OCI-LY3 (cell line): Measurements from ENCODE around the gene SPDYA.

Experiments
- EZH2phosphoT487 ChIP-seq: fragments of 200-600 bp; shearing (Covaris generic); IDR thresholded peaks from 2 replicates; pipeline ENCODE4 v1.6.1; 2018; ENCODE audit warnings: antibody characterized with exemption, mixed run types, low read depth
- TF ChIP-seq, protein P1 (sequence below): fragments of 200-600, 300-600 bp; sonication (generic); IDR thresholded peaks from 2 replicates; pipeline ENCODE4 v1.5.1; 2014; ENCODE audit warnings: antibody characterized with exemption, low read length, low read depth

DNA sequence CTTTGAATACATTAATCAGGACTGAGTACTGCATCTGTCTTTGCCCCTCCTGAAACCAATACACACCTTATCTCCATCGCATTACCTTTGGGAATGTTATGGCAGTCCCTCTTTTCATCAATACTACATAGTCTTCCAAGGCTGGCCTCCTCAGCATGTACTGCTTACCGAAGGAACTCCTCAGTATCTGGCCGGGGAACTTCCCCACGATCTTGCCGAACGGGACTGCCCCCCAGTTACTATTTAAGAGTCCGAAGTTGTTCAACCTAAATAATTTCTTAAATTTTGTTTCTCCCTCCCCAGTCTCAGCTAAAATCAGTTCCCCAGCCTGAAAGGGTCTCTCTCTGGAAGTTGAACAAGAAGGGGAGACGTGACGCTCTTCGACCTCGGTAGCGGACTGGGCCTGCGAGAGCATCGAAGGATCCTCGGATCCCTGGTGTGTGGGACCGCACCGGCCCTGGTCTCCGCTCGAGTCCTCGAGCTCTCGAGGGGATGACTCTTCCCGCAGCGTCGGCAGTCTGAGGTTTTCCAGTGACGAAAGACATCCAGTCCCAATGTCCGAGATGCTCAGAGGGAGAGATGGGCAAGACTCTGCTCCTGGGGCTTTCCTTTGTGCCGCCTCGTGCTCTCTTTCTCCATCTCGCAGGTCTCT lies 59.0 kb downstream of the SPDYA start:
- TF ChIP-seq, protein P1, sequence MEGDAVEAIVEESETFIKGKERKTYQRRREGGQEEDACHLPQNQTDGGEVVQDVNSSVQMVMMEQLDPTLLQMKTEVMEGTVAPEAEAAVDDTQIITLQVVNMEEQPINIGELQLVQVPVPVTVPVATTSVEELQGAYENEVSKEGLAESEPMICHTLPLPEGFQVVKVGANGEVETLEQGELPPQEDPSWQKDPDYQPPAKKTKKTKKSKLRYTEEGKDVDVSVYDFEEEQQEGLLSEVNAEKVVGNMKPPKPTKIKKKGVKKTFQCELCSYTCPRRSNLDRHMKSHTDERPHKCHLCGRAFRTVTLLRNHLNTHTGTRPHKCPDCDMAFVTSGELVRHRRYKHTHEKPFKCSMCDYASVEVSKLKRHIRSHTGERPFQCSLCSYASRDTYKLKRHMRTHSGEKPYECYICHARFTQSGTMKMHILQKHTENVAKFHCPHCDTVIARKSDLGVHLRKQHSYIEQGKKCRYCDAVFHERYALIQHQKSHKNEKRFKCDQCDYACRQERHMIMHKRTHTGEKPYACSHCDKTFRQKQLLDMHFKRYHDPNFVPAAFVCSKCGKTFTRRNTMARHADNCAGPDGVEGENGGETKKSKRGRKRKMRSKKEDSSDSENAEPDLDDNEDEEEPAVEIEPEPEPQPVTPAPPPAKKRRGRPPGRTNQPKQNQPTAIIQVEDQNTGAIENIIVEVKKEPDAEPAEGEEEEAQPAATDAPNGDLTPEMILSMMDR = no peak
- TF ChIP-seq EZH2phosphoT487 = no peak
